Raji (cell line): ENCODE results near the gene AAMDC.
A peak's percentile ranks its signal among the peaks of the same experiment; 100 is the strongest.

ENCODE experiments used
- POLR2A ChIP-seq: IDR thresholded peaks from 2 replicates; pipeline ENCODE4 v1.6.1; 2011; ENCODE audit warnings: low read depth, low read length, control low read depth; ENCODE audit not compliant: insufficient read depth

AAMDC gene

DNA sequence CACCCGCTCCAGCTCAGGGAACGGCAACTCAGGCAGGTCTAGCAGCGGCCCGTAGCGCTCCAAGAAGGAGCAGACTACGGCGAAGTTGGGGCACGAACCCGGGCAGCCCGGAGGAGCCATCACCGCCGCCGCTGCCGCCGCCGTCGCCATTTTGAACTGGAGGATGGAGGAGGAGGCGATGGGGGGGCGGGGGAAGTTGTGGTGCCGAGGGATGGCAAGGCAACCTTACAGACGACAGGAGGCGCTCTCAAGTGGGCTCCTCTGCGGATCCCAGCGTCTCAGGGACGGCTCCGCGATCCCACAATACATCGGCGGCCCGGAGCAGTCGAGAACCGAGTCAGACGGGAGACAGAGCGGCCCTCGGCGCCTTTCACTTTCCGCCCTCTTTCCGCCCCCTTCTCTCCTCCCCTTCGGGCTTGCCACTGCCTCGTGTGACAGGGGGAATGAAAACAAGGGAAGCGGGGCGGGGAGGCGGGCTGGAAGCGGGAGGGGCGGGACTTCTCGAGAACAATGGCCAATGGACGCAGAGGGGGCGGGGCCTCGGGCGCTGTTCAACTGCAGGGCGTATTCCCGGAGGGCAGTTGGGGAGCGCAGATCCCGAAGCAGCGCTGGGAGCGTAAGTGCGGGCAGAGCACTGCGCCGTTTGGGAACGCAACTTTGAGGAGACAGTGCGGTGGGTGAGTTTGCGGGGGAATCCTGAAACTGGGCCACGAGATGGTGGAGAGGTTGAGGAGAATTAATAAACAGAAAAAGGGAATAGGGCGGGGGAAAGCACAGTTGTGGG is at the start of gene AAMDC, which contains the start of gene RSF1:
Gene AAMDC, plus strand, starts transcription at position 580 of the 784 bp plus-strand sequence. CDS start 21,353 bp downstream, outside the sequence.
Gene RSF1, minus strand, starts transcription at position 158 of the 784 bp plus-strand sequence. Its CDS starts 8 bp downstream, at position 150.
- TF ChIP-seq POLR2A, result peak; percentile 66

- no peak for TF ChIP-seq POLR2A
Observed at GRCh38 chr11:77775936-77776335, 45.0 kb upstream of the AAMDC start.

GRCh38 chr11:77776455-77776854 is 44.5 kb upstream of the AAMDC start:
- no peak for TF ChIP-seq POLR2A

GRCh38 chr11:77778118-77778517 is 42.8 kb upstream of the AAMDC start:
- TF ChIP-seq POLR2A, result no peak

DNA sequence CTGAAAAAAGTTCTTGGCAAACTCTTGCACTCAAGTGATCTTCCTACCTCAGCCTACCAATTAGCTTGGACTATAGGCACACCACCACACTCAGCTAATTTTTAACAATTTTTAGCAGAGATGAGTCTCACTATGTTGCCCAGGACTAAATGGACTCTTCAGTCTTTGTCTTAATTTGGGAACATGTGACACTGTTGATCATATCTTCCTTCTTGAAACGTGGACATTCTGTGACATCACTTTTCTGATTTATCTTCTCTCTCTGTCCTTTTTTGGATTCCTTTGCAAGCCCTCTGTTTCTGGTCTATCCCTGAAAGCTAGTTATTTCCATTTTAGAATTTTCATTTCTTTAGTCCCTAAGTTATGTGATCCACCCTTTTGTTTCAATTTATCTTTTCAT is 42.4 kb upstream of the AAMDC start:
- no peak for TF ChIP-seq POLR2A

GRCh38 chr11:77779935-77780334 is 41.0 kb upstream of the AAMDC start:
- no peak for TF ChIP-seq POLR2A

- no peak for TF ChIP-seq POLR2A
Observed at GRCh38 chr11:77783025-77783424, 37.9 kb upstream of the AAMDC start.

DNA sequence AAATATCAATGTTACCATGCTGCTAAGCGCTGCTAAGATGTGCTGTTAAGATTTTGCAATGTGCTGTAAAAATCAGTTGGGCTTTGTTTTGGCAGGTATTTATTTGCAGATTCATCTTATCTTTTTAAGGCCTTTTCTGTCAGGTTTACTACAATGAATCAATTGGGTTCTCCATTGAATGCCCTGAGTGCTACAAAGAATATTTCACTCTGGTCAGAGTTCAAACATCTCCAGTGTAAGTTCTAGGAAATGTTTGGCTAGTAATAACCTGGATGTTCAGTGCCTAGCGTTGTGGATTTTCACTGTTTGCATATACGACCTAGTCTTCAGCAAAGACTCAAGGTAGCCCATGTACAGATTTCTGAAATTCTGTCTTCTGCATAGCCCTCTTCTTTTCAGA is 36.4 kb upstream of the AAMDC start:
- no peak for TF ChIP-seq POLR2A

GRCh38 chr11:77789061-77789730 is 31.7 kb upstream of the AAMDC start:
- no peak for TF ChIP-seq POLR2A

GRCh38 chr11:77789731-77790476 is 31.0 kb upstream of the AAMDC start:
- TF ChIP-seq POLR2A, result no peak

DNA sequence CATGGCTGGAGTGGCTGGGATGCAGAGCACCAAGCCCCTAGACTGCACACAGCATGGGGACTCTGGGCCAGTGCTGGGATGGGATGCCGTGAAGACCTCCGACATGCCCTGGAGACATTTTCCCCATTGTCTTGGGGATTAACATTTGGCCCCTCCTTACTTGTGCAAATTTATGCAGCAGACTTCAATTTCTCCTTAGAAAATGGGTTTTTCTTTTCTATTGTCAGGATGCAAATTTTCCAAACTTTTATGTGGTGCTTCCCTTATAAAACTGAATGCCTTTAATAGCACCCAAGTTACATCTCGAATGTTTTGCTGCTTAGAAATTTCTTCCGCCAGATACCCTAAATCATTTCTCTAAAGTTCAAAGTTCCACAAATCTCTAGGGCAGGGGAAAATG is 29.6 kb upstream of the AAMDC start:
- no peak for TF ChIP-seq POLR2A

DNA sequence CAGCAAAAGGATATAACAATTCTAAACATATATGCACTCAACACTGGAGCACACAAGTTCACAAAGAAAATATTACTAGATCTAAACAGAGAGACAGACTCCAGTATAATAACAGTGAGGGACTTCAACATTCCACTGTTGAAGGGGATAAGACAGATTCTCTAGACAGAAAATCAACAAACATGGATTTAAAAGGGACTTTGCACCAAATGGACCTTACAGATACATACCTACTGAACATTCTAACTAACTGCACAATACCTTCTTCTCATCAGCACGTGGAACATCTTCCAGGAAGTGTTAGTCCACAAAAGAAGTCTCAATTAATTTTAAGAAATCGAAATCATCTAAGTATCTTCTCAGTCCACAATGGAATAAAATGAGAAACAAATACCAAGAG is 27.0 kb upstream of the AAMDC start:
- no peak for TF ChIP-seq POLR2A

DNA sequence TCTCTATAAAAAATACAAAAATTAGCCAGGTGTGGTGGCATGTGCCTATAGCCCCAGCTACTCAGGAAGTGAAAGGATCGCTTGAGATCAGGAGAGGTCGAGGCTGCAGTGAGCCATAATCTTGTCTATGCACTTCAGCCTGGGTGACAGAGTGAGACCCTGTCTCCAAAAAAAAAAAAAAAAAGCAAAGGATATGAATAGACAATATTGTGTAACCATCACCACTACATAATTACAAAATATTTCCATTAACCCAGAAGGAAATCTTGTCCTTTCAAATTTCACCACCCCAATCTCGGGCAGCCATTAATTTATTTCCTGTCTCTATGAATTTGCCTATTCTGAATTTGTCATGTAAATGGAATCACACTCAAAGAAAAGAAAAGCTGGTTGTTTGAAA is 21.6 kb upstream of the AAMDC start:
- no peak for TF ChIP-seq POLR2A

- TF ChIP-seq POLR2A, result no peak
Observed at GRCh38 chr11:77800449-77800848, 20.5 kb upstream of the AAMDC start.

DNA sequence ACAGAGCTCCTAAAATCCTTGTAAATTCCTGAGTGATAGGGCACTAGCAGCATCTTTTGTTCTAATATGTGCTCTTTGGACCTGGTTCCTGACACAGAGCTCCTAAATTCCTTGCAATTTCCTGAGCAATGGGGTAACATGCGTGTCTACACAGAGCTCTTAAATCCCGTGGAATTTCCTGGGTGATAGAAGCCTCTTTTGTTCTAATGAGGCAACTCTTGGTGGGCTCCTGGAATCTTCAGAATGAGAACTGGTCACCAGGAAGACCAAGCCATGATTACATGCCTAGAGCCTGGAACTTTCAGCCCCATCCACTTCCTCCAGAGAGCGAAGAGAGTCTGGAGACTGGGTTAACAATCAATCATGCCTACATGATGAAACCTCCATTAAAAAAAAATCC is 19.5 kb upstream of the AAMDC start:
- no peak for TF ChIP-seq POLR2A

DNA sequence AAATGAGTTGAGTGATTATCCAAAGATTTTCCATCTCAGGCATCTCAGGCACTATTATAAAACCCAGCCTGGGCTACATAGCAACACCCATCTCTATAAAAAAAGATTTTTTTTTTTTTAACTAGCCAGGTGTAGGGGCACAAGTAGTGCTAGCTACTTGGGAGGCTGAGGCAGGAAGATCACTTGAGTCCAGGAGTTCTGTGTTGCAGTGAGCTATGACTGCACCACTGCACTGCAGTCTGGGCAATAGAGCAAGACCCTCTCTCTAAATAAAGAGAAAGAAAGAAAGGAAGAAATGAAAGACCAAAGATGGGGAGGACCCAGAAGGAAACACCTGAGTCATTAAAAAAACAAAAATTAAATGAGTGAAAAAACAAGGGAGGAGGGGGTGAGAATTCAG is 14.5 kb upstream of the AAMDC start:
- TF ChIP-seq POLR2A, result no peak
